Skeletal muscle cell (primary cell): ENCODE measurements around the gene RELB.
"Not testable (repeated sequence)": the region's sequence is repeated elsewhere in the genome, so short reads cannot be mapped to it uniquely, and the experiment has no call there.

Experiments used
- DNase-seq: peaks from one replicate; pipeline ENCODE4 v3.0.0-alpha.2; 2010; ENCODE audit warnings: low read depth
- H3K4me3 ChIP-seq: 2 replicates; pipeline ENCODE4 v1.5.1; 2011; ENCODE audit warnings: low read depth, mild to moderate bottlenecking, control low read depth, low read length, moderate library complexity

RELB gene

DNA sequence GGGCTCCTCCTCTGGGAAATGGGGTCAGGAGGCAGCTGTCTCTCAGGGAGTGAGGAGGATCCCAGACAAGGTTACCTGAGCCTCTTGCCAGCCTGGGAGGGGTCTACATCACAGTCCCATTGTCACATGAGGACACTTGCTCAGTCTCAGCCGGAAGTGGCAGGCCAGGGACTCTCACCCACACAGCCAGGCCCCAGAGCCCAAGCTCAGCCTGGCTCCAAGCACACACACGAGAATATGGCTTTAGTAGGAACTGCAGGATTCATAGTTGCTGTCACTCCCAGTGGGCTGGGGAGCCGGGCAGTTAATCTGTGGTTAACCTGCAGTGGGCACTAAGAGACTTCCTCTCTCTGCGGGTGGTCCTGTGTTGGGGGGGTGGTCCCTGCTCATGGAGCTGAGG, 15.8 kb upstream of the RELB start:
- no peak overlapping the region for H3K4me3 ChIP-seq
- no peak for DNase-seq

DNA sequence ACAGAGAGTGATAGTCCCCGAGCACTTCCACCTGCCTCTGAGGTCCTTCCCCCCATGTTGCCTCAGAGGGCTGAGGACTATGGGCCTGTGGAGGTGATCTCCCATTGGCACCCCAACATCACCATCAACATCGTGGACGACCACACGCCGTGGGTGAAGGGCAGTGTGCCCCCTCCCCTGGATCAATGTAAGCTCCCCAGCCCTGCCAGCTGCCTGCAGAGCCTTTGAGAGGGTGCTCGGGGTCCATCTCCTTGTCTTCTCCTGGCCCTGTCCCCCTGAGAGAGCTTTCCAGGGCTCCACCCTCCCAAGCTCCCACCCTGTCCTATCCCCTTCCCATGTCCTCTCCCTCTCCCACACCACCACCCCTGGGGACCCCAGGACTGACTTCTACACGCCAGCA, 14.9 kb upstream of the RELB start:
- no peak for DNase-seq
- H3K4me3 ChIP-seq = no peak overlapping the region

DNA sequence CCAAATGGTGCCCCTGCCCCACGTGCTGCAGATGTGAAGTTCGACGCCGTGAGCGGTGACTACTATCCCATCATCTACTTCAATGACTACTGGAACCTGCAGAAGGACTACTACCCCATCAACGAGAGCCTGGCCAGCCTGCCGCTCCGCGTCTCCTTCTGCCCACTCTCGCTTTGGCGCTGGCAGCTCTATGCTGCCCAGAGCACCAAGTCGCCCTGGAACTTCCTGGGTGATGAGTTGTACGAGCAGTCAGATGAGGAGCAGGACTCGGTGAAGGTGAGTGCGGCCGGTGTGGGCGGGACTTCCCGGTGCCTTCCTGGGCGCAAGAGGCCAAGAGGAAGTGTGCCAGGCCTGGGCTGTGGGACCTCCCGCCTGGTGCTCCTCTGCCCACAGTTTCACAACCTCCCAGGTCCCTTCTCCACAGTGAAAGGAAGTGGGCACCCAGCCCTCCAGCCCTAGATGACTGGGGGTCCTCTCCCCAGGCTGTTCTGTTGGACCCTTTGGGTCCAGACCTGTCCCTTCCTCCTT, 14.1 kb upstream of the RELB start:
- DNase-seq = no peak
- H3K4me3 ChIP-seq = no peak overlapping the region

DNA sequence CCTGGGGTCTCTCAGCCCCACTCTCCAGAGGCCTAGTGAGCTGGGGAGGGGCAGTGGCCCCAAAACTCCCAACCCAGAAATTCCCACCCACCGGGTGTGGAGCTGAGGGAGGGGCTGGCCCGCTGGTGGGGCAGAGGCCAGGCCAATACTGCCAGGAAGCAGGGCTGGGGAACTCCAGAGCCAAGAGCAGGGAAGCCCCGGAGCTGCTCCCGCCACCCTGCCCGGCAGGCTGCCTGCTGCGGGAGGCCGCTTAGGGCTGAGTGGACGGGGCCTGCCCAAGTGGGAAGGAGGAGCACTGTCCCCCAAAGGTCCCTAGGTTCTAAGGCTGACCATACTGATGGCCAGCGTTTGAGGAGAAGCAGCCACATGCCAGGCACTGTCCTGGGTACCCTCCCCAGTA, 13.0 kb upstream of the RELB start:
- no peak for DNase-seq
- no peak overlapping the region for H3K4me3 ChIP-seq

DNA sequence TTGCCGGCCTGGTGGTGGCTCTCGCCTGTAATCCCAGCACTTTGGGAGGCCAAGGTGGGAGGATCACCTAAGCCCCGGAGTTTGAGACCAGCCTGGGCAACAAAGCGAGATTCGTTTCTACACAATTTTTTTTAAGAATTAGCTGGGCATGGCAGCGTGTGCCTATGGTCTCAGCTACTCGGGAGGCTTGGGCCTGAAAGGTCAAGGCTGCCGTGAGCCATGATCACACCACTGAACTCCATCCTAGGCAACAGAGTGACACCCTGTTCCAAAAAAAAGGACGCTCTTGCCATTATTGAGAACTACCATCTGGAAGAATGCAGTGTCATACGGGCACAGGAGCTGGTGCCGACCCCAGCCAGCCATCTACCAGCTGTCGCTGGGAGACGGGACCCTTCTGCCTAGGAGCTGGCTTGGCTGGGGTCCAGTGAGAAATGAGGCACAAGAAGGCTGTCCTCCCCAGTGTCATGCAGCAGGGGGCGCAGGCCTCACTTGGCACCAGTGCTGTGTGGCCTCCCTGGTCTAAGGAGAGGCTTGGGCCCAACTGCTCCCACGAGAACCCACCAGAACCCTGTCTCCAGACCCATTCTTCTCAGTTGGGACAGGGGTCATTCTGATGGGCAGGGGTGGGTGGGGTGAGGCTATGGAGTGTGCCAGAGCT, 12.2 kb upstream of the RELB start:
- peak; percentile 15 for DNase-seq
- no peak overlapping the region for H3K4me3 ChIP-seq

DNA sequence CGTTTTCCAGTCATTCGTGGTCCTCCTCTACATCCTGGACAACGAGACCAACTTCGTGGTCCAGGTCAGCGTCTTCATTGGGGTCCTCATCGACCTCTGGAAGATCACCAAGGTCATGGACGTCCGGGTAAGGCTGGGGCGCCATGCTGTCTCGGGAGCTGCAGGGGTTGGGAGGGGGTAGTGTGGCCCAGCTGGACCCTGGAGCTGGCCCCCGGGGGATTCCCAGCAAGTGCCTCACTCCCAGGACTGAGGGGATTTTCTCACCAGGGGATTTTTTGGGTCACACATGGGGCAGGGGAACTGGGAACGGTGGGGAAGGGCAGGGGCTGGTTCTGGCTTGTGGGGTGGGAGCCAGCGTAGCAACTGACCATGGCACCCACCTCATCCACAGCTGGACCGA, 10.8 kb upstream of the RELB start:
- H3K4me3 ChIP-seq = no peak overlapping the region
- no peak for DNase-seq

DNA sequence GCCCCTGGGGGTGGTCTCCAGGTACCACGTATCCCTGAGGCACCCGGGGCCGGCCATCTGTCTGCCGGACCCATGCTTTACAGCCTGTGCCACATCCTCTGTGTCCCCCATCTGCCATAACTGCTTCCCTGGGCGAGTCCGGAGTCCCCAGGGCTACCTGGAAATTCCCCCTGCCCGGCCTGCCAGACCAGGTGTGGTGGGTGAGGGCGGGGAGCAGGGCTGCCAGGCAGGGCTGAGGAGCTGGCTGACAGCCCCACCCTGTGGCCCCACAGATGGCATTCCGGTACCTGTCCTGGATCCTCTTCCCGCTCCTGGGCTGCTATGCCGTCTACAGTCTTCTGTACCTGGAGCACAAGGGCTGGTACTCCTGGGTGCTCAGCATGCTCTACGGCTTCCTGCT, 10.3 kb upstream of the RELB start:
- no peak for DNase-seq
- no peak overlapping the region for H3K4me3 ChIP-seq

DNA sequence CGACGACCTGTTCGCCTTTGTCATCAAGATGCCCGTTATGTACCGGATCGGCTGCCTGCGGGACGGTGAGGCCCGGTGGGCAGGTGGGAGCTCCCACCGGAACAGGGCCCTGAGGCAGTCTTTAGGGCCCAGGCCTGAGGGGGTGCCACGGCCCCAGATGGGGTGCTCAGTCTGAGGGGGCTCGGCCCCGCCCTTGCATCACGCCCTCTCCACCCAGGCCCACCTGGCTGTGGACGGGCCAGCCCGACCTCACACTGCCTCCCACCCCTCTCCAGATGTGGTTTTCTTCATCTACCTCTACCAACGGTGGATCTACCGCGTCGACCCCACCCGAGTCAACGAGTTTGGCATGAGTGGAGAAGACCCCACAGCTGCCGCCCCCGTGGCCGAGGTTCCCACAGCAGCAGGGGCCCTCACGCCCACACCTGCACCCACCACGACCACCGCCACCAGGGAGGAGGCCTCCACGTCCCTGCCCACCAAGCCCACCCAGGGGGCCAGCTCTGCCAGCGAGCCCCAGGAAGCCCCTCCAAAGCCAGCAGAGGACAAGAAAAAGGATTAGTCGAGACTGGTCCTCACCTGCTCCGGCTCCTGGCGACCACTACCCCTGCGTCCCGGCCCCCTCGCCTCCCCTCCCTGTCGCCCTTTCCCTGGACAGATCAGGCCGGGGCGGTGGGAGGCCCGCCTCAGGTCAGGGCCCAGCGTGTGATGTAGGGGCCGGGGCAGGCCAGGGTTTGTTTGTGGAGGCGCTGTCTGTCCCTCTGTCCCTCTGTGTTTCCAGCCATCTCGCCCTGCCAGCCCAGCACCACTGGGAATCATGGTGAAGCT, 8.7 kb upstream of the RELB start:
- no peak overlapping the region for H3K4me3 ChIP-seq
- DNase-seq = no peak

DNA sequence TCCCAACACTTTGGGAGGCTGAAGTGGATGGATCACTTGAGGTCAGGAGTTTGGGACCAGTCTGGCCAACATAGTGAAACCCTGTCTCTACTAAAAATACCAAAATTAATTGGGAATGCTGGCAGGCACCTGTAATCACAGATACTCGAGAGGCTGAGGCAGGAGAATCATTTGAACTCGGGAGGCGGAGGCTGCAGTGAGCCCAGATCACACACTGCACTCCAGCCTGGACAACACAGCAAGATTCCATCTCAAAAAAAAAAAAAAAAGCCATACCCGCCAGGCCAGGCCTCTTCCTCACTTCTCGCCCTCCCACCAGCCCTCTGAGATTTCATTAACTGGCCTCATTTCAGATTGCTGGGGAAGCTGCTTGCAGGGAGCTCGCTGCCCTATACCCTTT, 7.7 kb upstream of the RELB start:
- no peak for DNase-seq
- no peak overlapping the region for H3K4me3 ChIP-seq

DNA sequence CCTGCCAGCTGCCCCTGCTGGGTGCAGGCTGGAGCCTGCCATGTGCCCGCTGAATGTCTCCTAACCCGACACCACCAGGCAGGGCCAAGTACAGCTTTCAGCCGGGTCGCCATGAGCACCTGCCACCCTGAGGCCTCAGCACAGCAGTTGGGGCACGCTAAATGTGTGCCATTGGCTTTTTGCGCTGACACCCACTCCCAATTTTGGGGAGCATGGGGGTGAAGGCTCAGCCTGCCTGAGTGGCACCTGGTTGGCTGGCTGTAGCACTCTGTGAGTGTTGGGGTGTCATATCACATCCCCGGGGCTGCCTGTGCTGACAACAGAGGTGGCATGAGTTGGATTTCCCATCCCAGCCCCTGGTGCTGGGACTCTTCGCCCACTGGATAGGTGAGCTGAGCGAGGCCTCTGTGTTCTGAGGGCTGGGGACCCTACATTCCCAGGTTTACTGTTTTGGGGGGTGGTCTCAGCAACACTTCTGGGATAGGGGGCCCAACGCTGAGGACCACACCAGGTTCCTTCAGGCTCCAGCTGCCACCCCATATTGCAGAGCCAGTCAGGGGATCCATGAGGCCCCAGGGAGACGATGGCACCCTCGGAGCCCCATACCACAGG, 7.2 kb upstream of the RELB start:
- no peak overlapping the region for H3K4me3 ChIP-seq

DNA sequence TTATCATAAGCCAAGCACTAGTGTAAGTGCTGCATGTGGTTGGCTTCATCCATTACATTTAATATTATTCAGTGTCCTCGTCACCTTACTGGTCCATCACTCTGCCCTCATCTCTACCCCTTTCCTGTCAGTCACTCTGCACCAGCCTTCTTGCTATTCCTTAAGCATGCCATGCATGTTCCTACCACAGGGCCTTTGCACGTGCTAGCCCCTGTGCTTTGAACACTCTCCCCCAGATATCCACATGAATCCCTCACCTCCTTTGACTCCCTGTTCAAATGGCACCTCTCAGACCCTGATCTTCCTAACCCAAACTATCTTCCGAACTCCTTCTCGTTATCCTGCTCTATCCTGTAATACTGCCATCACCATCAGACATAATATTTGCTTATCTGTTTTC, 3.2 kb upstream of the RELB start:
- no peak overlapping the region for H3K4me3 ChIP-seq
- no peak for DNase-seq

More for the DNA sequence above, 7.2 kb upstream of the RELB start:
- no peak for DNase-seq

DNA sequence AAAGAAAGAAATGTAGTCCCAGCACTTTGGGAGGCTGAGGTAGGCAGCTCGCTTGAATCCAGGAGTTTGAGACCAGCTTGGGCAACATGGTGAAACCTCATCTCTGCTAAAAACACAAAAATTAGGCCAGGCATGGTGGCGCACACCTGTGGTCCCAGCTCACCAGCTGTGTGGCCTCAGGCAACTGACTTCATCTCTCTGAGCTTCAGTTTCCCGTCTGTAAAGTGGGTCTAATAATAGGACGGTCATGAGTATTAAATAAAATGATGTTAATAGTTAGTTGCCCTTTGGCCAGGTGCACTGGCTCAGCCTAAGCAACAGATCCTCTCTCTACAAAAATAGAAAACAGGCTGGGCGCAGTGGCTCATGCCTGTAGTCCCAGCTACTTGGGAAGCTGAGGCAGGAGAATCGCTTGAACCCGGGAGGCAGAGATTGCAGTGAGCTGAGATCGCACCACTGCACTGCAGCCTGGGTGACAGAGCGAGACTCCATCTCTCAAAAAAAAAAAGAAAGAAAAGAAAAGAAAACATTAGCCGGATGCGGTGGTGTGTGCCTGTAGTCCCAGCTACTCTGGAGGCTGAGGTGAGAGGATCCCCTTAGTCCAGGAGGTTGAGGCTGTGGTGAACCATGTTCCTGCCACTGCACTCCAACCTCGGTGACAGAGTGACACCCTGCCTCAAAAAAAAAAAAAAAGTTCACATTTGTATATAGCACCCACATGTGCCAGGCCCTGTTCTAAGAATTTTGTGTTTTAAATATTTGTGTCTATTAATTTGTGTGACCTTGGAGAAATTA, 1.9 kb upstream of the RELB start:
- H3K4me3 ChIP-seq, DNase-seq: not testable (repeated sequence)

DNA sequence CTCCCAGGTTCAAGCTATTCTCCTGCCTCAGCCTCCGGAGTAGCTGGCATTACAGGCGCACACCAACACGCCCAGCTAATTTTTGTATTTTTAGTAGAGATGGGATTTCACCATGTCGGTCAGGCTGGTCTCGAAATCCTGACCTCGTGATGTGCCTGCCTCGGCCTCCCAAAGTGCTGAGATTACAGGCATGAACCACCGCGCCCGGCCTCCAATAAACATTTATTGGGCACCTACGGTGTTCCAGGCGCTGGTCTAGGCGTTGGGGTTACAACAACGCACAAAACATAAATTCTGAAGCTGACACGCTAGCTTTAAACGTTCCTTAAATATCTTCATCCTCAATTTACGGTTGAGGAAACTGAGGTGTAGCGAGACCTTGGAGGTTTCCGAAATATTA, 599 bp upstream of the RELB start:
- DNase-seq = not testable (repeated sequence)
- H3K4me3 ChIP-seq = peak overlapping the region; percentile 39

DNA sequence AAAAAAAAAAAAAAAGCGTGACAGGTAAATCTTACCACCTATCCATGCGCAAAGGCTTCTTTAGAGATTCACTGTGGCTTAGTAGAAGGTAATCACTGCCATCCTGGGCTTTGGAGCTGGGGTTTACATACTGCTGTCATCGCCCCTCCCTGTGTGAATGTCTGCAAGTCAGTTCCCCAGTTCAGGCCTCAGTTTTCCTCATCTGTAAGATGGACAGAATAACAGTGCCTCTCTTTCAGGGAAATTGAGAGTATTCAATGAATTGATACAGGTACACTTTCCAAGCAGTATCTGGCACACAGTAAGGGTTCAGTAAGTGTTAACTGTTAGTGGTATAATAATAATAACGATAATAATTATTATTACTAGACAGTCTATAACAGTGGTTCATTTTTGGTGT, 2.2 kb downstream of the RELB start:
- DNase-seq = no peak
- H3K4me3 ChIP-seq = no peak overlapping the region

DNA sequence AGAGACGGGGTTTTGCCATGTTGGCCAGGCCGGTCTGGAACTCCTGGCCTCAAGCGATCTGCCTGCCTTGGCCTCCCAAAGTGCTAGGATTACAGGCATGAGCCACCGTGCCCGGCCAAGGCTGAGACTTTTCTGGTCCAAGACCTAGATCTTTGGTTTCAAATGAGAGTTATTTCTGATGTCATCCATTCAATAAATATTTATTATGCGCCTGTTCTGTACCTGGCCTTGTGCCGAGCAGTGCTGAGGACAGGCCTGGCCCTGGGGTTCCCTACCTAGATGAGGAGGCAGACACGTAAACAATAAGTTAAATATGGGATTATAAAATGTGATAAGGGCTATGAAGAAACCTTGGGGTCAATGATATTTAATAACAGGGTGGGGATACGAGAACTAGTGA, 4.5 kb downstream of the RELB start:
- DNase-seq = no peak
- no peak overlapping the region for H3K4me3 ChIP-seq

DNA sequence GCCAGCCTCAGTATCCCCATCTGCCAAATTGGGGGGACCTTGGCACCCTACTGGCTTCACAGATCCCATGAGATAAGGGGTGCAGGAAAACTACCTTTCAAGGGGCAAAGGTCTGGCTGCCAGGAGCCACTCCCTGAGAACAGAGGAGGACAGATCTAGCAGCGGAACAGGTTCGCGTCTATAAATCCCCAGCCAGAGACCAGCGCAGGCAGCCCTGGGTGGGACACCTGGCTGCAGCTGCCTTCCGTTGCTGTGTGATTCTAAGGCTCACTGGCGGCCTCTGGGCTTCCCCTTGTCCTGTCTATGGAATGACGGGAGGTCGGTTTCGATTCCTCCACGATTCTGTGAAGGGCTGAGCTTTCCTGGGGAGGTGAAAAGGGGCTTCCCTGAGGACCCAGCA, 7.3 kb downstream of the RELB start:
- no peak overlapping the region for H3K4me3 ChIP-seq
- no peak for DNase-seq

DNA sequence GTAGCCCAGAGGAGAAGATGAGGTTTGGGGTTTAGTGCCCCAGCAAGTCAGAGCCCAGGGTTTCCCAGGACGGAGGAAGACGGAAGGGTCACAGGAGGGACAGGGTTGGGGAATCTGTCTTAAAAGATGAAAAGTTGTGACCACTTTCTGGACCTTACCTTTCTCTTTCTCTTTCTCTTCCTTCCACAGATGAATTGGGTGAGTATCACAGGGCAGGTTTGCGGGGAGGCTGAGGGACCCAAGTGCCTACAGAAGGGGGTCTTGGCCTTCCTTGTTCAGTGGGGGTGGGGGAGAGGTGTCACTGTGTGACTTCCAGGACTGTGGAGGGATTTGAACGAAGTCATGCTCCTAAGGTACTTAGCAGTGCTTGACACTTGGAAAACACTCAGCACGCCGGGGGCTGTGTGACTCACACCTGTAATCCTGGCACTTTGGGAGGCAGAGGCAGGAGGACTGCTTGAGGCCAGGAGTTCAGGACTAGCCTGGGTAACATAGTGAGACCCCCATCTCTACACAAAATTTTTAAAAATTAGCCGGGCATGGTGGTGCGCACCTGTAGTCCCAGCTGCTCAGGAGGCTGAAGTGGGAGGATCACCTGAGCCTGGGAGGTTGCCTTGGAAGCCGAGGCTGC, 8.5 kb downstream of the RELB start:
- no peak for DNase-seq

DNA sequence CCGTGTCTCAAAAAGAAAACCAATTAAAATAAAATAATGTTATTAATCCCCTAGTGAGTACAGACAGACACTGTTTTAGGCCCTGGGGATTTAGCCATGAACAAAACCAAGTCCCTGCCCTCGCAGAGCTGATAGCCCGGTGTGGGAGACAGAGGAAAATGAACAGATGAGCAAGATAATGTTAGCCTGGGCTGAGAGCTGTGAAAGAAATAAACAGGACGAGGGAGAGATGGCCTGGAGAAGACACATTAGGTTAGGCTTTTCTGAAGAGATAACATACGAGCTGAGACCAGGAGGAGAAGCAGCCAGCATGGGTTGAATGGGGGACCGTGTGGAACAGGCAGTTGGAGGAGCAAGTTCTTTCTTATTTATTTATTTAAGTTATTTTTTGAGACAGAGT, 9.0 kb downstream of the RELB start:
- H3K4me3 ChIP-seq = no peak overlapping the region
- no peak for DNase-seq

More for the DNA sequence above, 8.5 kb downstream of the RELB start:
- no peak overlapping the region for H3K4me3 ChIP-seq

DNA sequence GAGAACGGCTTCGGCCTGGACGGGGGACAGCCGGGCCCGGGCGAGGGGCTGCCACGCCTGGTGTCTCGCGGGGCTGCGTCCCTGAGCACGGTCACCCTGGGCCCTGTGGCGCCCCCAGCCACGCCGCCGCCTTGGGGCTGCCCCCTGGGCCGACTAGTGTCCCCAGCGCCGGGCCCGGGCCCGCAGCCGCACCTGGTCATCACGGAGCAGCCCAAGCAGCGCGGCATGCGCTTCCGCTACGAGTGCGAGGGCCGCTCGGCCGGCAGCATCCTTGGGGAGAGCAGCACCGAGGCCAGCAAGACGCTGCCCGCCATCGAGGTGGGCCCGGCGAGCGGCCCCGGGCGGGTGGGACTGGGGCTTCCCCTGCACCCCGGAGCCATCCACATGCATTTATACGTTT, 10.7 kb downstream of the RELB start:
- no peak overlapping the region for H3K4me3 ChIP-seq
- no peak for DNase-seq
